ENCODE data around the gene ZDBF2. TPM values are rescaled to one million over a fixed set of nuclear protein-coding genes. Genes with fewer than 3 reads are reported as not detected.

The ZDBF2 gene
- total and polyA plus RNA-seq, 2 donors (not counting 1 experiment from before 2014, with no cell fraction given), result 1.8 to 16.5 TPM

GRCh38 chr2:206305523-206306245 is 31.2 kb downstream of the ZDBF2 start:
- DNase-seq (no peak), ATAC-seq (ENCODE audit: low read depth) (no peak)
- Histone ChIP-seq H3K79me2 (ENCODE audit: control insufficient read depth, insufficient read depth, low read length) (no peaks in the 10 kb centered on the region), H3K9ac (ENCODE audit: low read length) (no peak overlapping the region), H4K20me1 (ENCODE audit: control insufficient read depth, insufficient read depth, low read length, poor library complexity, severe bottlenecking) (no peaks in the 10 kb centered on the region), H2AFZ (ENCODE audit: insufficient read depth, low read depth, low read length, poor library complexity, severe bottlenecking) (no peak overlapping the region), H3K27ac (ENCODE audit: low read length in 2 of 2) (no peak overlapping the region), H3K27me3 (replicated peaks in 1 of 4; ENCODE audit: control extremely low read depth in 1 of 4, control insufficient read depth in 3 of 4, insufficient read depth in 4 of 4, low read length in 3 of 4) (no peaks in the 10 kb centered on the region), H3K36me3 (replicated peaks in 1 of 2; ENCODE audit: control extremely low read depth in 1 of 2, control insufficient read depth in 1 of 2, extremely low read depth in 1 of 2, insufficient read depth in 2 of 2, low read length in 1 of 2) (no peaks in the 10 kb centered on the region), H3K4me2 (replicated peaks; ENCODE audit: low read depth, low read length, poor library complexity, severe bottlenecking) (no peak overlapping the region), H3K4me1 (ENCODE audit: control insufficient read depth in 2 of 2, insufficient read depth in 2 of 2, low read length in 2 of 2) (no peaks in the 10 kb centered on the region), H3K4me3 (ENCODE audit: control extremely low read depth in 1 of 5, extremely low read depth in 1 of 5, insufficient read depth in 1 of 5, low read depth in 2 of 5, low read length in 4 of 5) (no peak overlapping the region), H3K9me3 (ENCODE audit: control extremely low read depth in 1 of 3, control insufficient read depth in 2 of 3, insufficient read depth in 1 of 3, low read length in 2 of 3) (peaks cover 0 to 1% (median 0%) of the 10 kb centered on the region in 3 donors)
- no peaks in the 10 kb centered on the region for H3K4me1 Mint-ChIP-seq
- ChIA-PET POLR2A (no interaction called here), CTCF (no interaction called here)
- H3K27me3 Mint-ChIP-seq, result no peaks in the 10 kb centered on the region
- H3K9me3 Mint-ChIP-seq (ENCODE audit: insufficient read depth), result no peaks in the 10 kb centered on the region
- H3K27ac Mint-ChIP-seq, result no peak overlapping the region
- no peak overlapping the region for H3K4me3 Mint-ChIP-seq
- intact Hi-C loops (cut with micrococcal nuclease), result no loop called here
- WGBS (ENCODE audit: insufficient coverage), result no CpG with 5 or more reads among the region's 3 CpGs
- TF ChIP-seq, protein P1, sequence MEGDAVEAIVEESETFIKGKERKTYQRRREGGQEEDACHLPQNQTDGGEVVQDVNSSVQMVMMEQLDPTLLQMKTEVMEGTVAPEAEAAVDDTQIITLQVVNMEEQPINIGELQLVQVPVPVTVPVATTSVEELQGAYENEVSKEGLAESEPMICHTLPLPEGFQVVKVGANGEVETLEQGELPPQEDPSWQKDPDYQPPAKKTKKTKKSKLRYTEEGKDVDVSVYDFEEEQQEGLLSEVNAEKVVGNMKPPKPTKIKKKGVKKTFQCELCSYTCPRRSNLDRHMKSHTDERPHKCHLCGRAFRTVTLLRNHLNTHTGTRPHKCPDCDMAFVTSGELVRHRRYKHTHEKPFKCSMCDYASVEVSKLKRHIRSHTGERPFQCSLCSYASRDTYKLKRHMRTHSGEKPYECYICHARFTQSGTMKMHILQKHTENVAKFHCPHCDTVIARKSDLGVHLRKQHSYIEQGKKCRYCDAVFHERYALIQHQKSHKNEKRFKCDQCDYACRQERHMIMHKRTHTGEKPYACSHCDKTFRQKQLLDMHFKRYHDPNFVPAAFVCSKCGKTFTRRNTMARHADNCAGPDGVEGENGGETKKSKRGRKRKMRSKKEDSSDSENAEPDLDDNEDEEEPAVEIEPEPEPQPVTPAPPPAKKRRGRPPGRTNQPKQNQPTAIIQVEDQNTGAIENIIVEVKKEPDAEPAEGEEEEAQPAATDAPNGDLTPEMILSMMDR (IDR thresholded peaks at IDR 0.05), result no peak
- no peak for TF ChIP-seq EZH2 (IDR thresholded peaks at IDR 0.05; ENCODE audit: borderline replicate concordance, insufficient read depth, low read depth, low read length, poor library complexity, severe bottlenecking)

GRCh38 chr2:206311026-206311425 is 36.6 kb downstream of the ZDBF2 start:
- Histone ChIP-seq H3K27me3 (replicated peaks in 1 of 4; ENCODE audit: control extremely low read depth in 1 of 4, control insufficient read depth in 3 of 4, insufficient read depth in 4 of 4, low read length in 3 of 4) (no peaks in the 10 kb centered on the region), H3K4me1 (ENCODE audit: control insufficient read depth in 2 of 2, insufficient read depth in 2 of 2, low read length in 2 of 2) (no peaks in the 10 kb centered on the region), H2AFZ (ENCODE audit: insufficient read depth, low read depth, low read length, poor library complexity, severe bottlenecking) (no peak overlapping the region), H3K9me3 (ENCODE audit: control extremely low read depth in 1 of 3, control insufficient read depth in 2 of 3, insufficient read depth in 1 of 3, low read length in 2 of 3) (peaks cover 0 to 1% (median 0%) of the 10 kb centered on the region in 3 donors), H3K4me3 (ENCODE audit: control extremely low read depth in 1 of 5, extremely low read depth in 1 of 5, insufficient read depth in 1 of 5, low read depth in 2 of 5, low read length in 4 of 5) (no peak overlapping the region), H3K9ac (ENCODE audit: low read length) (no peak overlapping the region), H4K20me1 (ENCODE audit: control insufficient read depth, insufficient read depth, low read length, poor library complexity, severe bottlenecking) (no peaks in the 10 kb centered on the region), H3K27ac (ENCODE audit: low read length in 2 of 2) (no peak overlapping the region), H3K4me2 (replicated peaks; ENCODE audit: low read depth, low read length, poor library complexity, severe bottlenecking) (no peak overlapping the region), H3K36me3 (replicated peaks in 1 of 2; ENCODE audit: control extremely low read depth in 1 of 2, control insufficient read depth in 1 of 2, extremely low read depth in 1 of 2, insufficient read depth in 2 of 2, low read length in 1 of 2) (no peaks in the 10 kb centered on the region), H3K79me2 (ENCODE audit: control insufficient read depth, insufficient read depth, low read length) (no peaks in the 10 kb centered on the region)
- Mint-ChIP-seq H3K27ac (no peak overlapping the region), H3K9me3 (ENCODE audit: insufficient read depth) (no peaks in the 10 kb centered on the region), H3K27me3 (no peaks in the 10 kb centered on the region), H3K4me3 (no peak overlapping the region), H3K4me1 (no peaks in the 10 kb centered on the region)
- no peak for DNase-seq
- POLR2A ChIA-PET, result no interaction called here
- TF ChIP-seq, protein P1 (IDR thresholded peaks at IDR 0.05), result no peak
- no peak for TF ChIP-seq EZH2 (IDR thresholded peaks at IDR 0.05; ENCODE audit: borderline replicate concordance, insufficient read depth, low read depth, low read length, poor library complexity, severe bottlenecking)
- CTCF ChIA-PET, result interaction anchor here (0.6 kb wide), 1 partner anchor 61 kb away, joined by 3 read pairs; no protein-coding TSS in a partner anchor
- WGBS (ENCODE audit: insufficient coverage), result 96% methylated on average over 4 of the region's 9 CpGs
- ATAC-seq (ENCODE audit: low read depth), result no peak
- intact Hi-C loops (cut with micrococcal nuclease), result no loop called here

Measured in B cell (primary cell).